NOMO-1 treated with dmso at 0.1 percent for 144 hours (cell line): ENCODE measurements around the gene NCBP2L.
"Not testable (repeated sequence)": the region's sequence is repeated elsewhere in the genome, so short reads cannot be mapped to it uniquely, and the experiment has no call there.

Experiments
- DNase-seq: peaks from one replicate; lab custom pipeline; 2025; ENCODE audit not compliant: unreplicated experiment; lab: John Stamatoyannopoulos, UW

The NCBP2L gene

GRCh38 chrX:107804427-107804826, 26.9 kb downstream of the NCBP2L start:
- no peak for DNase-seq

- DNase-seq = no peak
These were observed 27.6 kb downstream of the NCBP2L start for GRCh38 chrX:107805179-107805578.

- DNase-seq = not testable (repeated sequence)
These were observed 32.5 kb downstream of the NCBP2L start for GRCh38 chrX:107810053-107810452.

GRCh38 chrX:107818900-107819521, 41.5 kb downstream of the NCBP2L start:
- DNase-seq = no peak

- DNase-seq = no peak
These were observed 45.5 kb downstream of the NCBP2L start for GRCh38 chrX:107823042-107823441.

- DNase-seq = no peak
These were observed 45.9 kb downstream of the NCBP2L start for GRCh38 chrX:107823456-107823855.

GRCh38 chrX:107825698-107826237, 48.2 kb downstream of the NCBP2L start, which contains the start of gene MID2:
Gene MID2, plus strand, starts transcription at chrX:107825866. Its CDS starts 561 bp downstream, at chrX:107826427.
- no peak for DNase-seq

- no peak for DNase-seq
These were observed 48.9 kb downstream of the NCBP2L start for GRCh38 chrX:107826238-107827029.

- DNase-seq = no peak
These were observed 49.7 kb downstream of the NCBP2L start for GRCh38 chrX:107827030-107827831.

GRCh38 chrX:107827852-107828251, 50.3 kb downstream of the NCBP2L start:
- DNase-seq = no peak

- DNase-seq = no peak
These were observed 52.3 kb downstream of the NCBP2L start for GRCh38 chrX:107829878-107830277.

- no peak for DNase-seq
These were observed 53.7 kb downstream of the NCBP2L start for GRCh38 chrX:107831071-107831730.

GRCh38 chrX:107834275-107835201, 57.0 kb downstream of the NCBP2L start:
- DNase-seq = no peak

GRCh38 chrX:107836958-107837357, 59.4 kb downstream of the NCBP2L start:
- no peak for DNase-seq

GRCh38 chrX:107840971-107841370, 63.4 kb downstream of the NCBP2L start:
- DNase-seq = no peak

- no peak for DNase-seq
These were observed 65.3 kb downstream of the NCBP2L start for GRCh38 chrX:107842715-107843400.
